Uterus (tissue), 2 donors: ENCODE measurements around the gene ARRB2.

Experiments
- CTCF ChIP-seq, 4 experiments: fragments of 200-600 bp in 2 of 4; fragments of 450-650 bp in 2 of 4; sonication (generic) in 2 of 4; IDR thresholded peaks; one replicate each; pipeline ENCODE4 v1.5.1; 2016 to 2019; ENCODE audit warnings: antibody characterized with exemption in 4 of 4, mild to moderate bottlenecking in 2 of 4, moderate library complexity in 1 of 4
- POLR2A ChIP-seq, 2 donors: fragments of 450-650 bp; IDR thresholded peaks; one replicate each; pipeline ENCODE4 v1.6.1; 2016; ENCODE audit warnings: antibody characterized with exemption in 2 of 2, mild to moderate bottlenecking in 1 of 2, moderate library complexity in 1 of 2

- no peak for TF ChIP-seq CTCF (IDR thresholded peaks at IDR 0.05)
- no peak for TF ChIP-seq POLR2A (IDR thresholded peaks at IDR 0.05)
Measured at GRCh38 chr17:4701116-4701515, 9.3 kb upstream of the ARRB2 start.
